Activated CD4-positive, alpha-beta T cell treated with anti-CD3 and anti-CD28 coated beads, Interleukin-2, amount 10 ng/mL, durations not matched to agents 24 days and 14 days (primary cell): Measurements from ENCODE around the gene TUBA4B. TPM values are rescaled to one million over a fixed set of nuclear protein-coding genes. Genes with fewer than 3 reads are reported as not detected.
"Not testable (repeated sequence)": the region's sequence is repeated elsewhere in the genome, so short reads cannot be mapped to it uniquely, and the experiment has no call there.

Experiments used
- DNase-seq: peaks from one replicate; pipeline ENCODE4 v3.0.0; 2022
- H3K27ac Mint-ChIP-seq: one replicate; pipeline ENCODE4 v1.8.0; 2022; ENCODE audit warnings: mild to moderate bottlenecking, mixed read lengths
- H3K27me3 Mint-ChIP-seq: one replicate; pipeline ENCODE4 v1.8.0; 2022; ENCODE audit warnings: mixed read lengths
- H3K36me3 Mint-ChIP-seq: one replicate; pipeline ENCODE4 v1.8.0; 2022; ENCODE audit warnings: low read depth, mild to moderate bottlenecking, mixed read lengths
- H3K4me1 Mint-ChIP-seq: one replicate; pipeline ENCODE4 v1.8.0; 2021; ENCODE audit warnings: mixed read lengths
- H3K4me3 Mint-ChIP-seq: one replicate; pipeline ENCODE4 v1.8.0; 2022; ENCODE audit warnings: mild to moderate bottlenecking, moderate library complexity, mixed read lengths
- H3K9me3 Mint-ChIP-seq: one replicate; pipeline ENCODE4 v1.8.0; 2021; ENCODE audit warnings: mixed read lengths
- intact Hi-C: fragments of 100-400 bp; cut with micrococcal nuclease; formaldehyde crosslinking; loops from one replicate; pipeline ENCODE4 v1.15.1; 2023
- total RNA-seq: library from RNA; stranded (reverse); gene quantifications from 2 replicates; pipeline ENCODE4 v1.2.3, GENCODE V29; 2022

TUBA4B gene
- total RNA-seq, 1 donor from 2014 or later: not detected

GRCh38 chr2:219281588-219281987 is 28.5 kb downstream of the TUBA4B start:
- no peaks in the 10 kb centered on the region for H3K27me3 Mint-ChIP-seq
- peaks cover 44% of the 10 kb centered on the region for H3K4me1 Mint-ChIP-seq

GRCh38 chr2:219282375-219282774 is 29.3 kb downstream of the TUBA4B start:
- Mint-ChIP-seq H3K9me3 (no peaks in the 10 kb centered on the region), H3K36me3 (peaks cover 30% of the 10 kb centered on the region), H3K4me1 (peaks cover 41% of the 10 kb centered on the region), H3K27ac (no peak overlapping the region), H3K4me3 (no peak overlapping the region), H3K27me3 (no peaks in the 10 kb centered on the region)
- no peak for DNase-seq
- intact Hi-C loops: no loop called here

More at GRCh38 chr2:219281588-219281987, 28.5 kb downstream of the TUBA4B start:
- Mint-ChIP-seq H3K4me3 (no peak overlapping the region), H3K36me3 (peaks cover 30% of the 10 kb centered on the region), H3K27ac (no peak overlapping the region), H3K9me3 (no peaks in the 10 kb centered on the region)
- no peak for DNase-seq
- intact Hi-C loops: no loop called here

- H3K9me3 Mint-ChIP-seq: no peaks in the 10 kb centered on the region
- DNase-seq: no peak
- peak overlapping the region; percentile 53 for H3K27ac Mint-ChIP-seq
- intact Hi-C loops: no loop called here
- H3K4me3 Mint-ChIP-seq: no peak overlapping the region
- peaks cover 30% of the 10 kb centered on the region for H3K36me3 Mint-ChIP-seq
- no peaks in the 10 kb centered on the region for H3K27me3 Mint-ChIP-seq
- H3K4me1 Mint-ChIP-seq: peaks cover 34% of the 10 kb centered on the region
These were observed 30.0 kb downstream of the TUBA4B start for GRCh38 chr2:219282943-219283581.

- Mint-ChIP-seq H3K27me3 (no peaks in the 10 kb centered on the region), H3K4me1 (peaks cover 26% of the 10 kb centered on the region), H3K27ac (no peak overlapping the region), H3K4me3 (no peak overlapping the region), H3K36me3 (peaks cover 29% of the 10 kb centered on the region), H3K9me3 (no peaks in the 10 kb centered on the region)
- intact Hi-C loops: no loop called here
- no peak for DNase-seq
These were observed 31.7 kb downstream of the TUBA4B start for GRCh38 chr2:219284501-219285372.

- no peak overlapping the region for H3K27ac Mint-ChIP-seq
- no peak for DNase-seq
These were observed 32.3 kb downstream of the TUBA4B start for GRCh38 chr2:219285373-219285735.

GRCh38 chr2:219285894-219286425 is 32.9 kb downstream of the TUBA4B start:
- DNase-seq: no peak
- intact Hi-C loops: no loop called here
- H3K36me3 Mint-ChIP-seq: peaks cover 26% of the 10 kb centered on the region
- H3K27me3 Mint-ChIP-seq: no peaks in the 10 kb centered on the region
- no peak overlapping the region for H3K4me3 Mint-ChIP-seq
- H3K27ac Mint-ChIP-seq: no peak overlapping the region
- peaks cover 16% of the 10 kb centered on the region for H3K4me1 Mint-ChIP-seq
- no peaks in the 10 kb centered on the region for H3K9me3 Mint-ChIP-seq

More at GRCh38 chr2:219285373-219285735, 32.3 kb downstream of the TUBA4B start:
- Mint-ChIP-seq H3K36me3 (peaks cover 27% of the 10 kb centered on the region), H3K9me3 (no peaks in the 10 kb centered on the region), H3K27me3 (no peaks in the 10 kb centered on the region), H3K4me1 (peaks cover 20% of the 10 kb centered on the region), H3K4me3 (no peak overlapping the region)
- intact Hi-C loops: no loop called here

- intact Hi-C loops: no loop called here
- Mint-ChIP-seq H3K9me3 (no peaks in the 10 kb centered on the region), H3K27ac (no peak overlapping the region), H3K4me3 (no peak overlapping the region), H3K36me3 (peaks cover 22% of the 10 kb centered on the region), H3K4me1 (peaks cover 11% of the 10 kb centered on the region), H3K27me3 (no peaks in the 10 kb centered on the region)
- DNase-seq: no peak
These were observed 33.5 kb downstream of the TUBA4B start for GRCh38 chr2:219286436-219287115.

- H3K27ac Mint-ChIP-seq, intact Hi-C loops, H3K9me3 Mint-ChIP-seq, H3K4me3 Mint-ChIP-seq, H3K27me3 Mint-ChIP-seq, DNase-seq: not testable (repeated sequence)
- Mint-ChIP-seq H3K4me1 (peaks cover 11% of the 10 kb centered on the region), H3K36me3 (peaks cover 19% of the 10 kb centered on the region)
These were observed 34.0 kb downstream of the TUBA4B start for GRCh38 chr2:219287116-219287440.

GRCh38 chr2:219287580-219288265 is 34.7 kb downstream of the TUBA4B start:
- Mint-ChIP-seq H3K36me3 (peaks cover 14% of the 10 kb centered on the region), H3K4me3 (no peak overlapping the region), H3K9me3 (no peaks in the 10 kb centered on the region), H3K27me3 (no peaks in the 10 kb centered on the region), H3K4me1 (peaks cover 7% of the 10 kb centered on the region), H3K27ac (no peak overlapping the region)
- DNase-seq: no peak
- intact Hi-C loops: no loop called here

GRCh38 chr2:219289195-219289536 is 36.1 kb downstream of the TUBA4B start:
- DNase-seq: no peak
- Mint-ChIP-seq H3K27me3 (no peaks in the 10 kb centered on the region), H3K4me3 (no peak overlapping the region), H3K4me1 (peaks cover 5% of the 10 kb centered on the region), H3K9me3 (no peaks in the 10 kb centered on the region), H3K36me3 (peaks cover 3% of the 10 kb centered on the region), H3K27ac (no peak overlapping the region)
- intact Hi-C loops: no loop called here

GRCh38 chr2:219289537-219290361 is 36.7 kb downstream of the TUBA4B start:
- peaks cover 3% of the 10 kb centered on the region for H3K36me3 Mint-ChIP-seq
- no peaks in the 10 kb centered on the region for H3K27me3 Mint-ChIP-seq
- no peaks in the 10 kb centered on the region for H3K9me3 Mint-ChIP-seq
- DNase-seq: no peak
- H3K4me3 Mint-ChIP-seq: no peak overlapping the region
- H3K4me1 Mint-ChIP-seq: peaks cover 8% of the 10 kb centered on the region
- no peak overlapping the region for H3K27ac Mint-ChIP-seq
- intact Hi-C loops: no loop called here

- H3K4me3 Mint-ChIP-seq: no peak overlapping the region
- no peaks in the 10 kb centered on the region for H3K36me3 Mint-ChIP-seq
- H3K27ac Mint-ChIP-seq: no peak overlapping the region
- H3K9me3 Mint-ChIP-seq: no peaks in the 10 kb centered on the region
- no peaks in the 10 kb centered on the region for H3K27me3 Mint-ChIP-seq
- no peak for DNase-seq
- intact Hi-C loops: no loop called here
- H3K4me1 Mint-ChIP-seq: peaks cover 11% of the 10 kb centered on the region
These were observed 37.5 kb downstream of the TUBA4B start for GRCh38 chr2:219290381-219291171.
